ENCODE measurements around the gene PNPO. TPM values are rescaled to one million over a fixed set of nuclear protein-coding genes. Genes with fewer than 3 reads are reported as not detected.

The PNPO gene
- total and polyA plus RNA-seq, 2 of the 13 experiments (the other 11 are each of a cell fraction or from before 2014, with no cell fraction given) = 47.9 to 63.3 TPM

- H3K4me1 ChIP-seq (ENCODE audit: insufficient read depth, low read length) = peaks cover 61% of the 10 kb centered on the region
- TF ChIP-seq CREB1 (IDR thresholded peaks at IDR 0.05) (no peak), CREB1 (CRISPR knock-in tag; IDR thresholded peaks at IDR 0.05) (0 out of 2 replicates have a peak, but pooled peaks have one; percentile 15), ZNF253 (CRISPR knock-in tag; IDR thresholded peaks at IDR 0.05; ENCODE audit: borderline replicate concordance) (no peak), MNT (IDR thresholded peaks at IDR 0.05) (0 out of 2 replicates have a peak, but pooled peaks have one; percentile 6)
- in situ Hi-C loops (cut with HindIII; ENCODE audit: extremely low pct_ligation_motif_present, low pct_unique_long_range_greater_than_20kb) = no loop called here
- no peaks in the 10 kb centered on the region for H4K20me1 ChIP-seq (ENCODE audit: insufficient read depth, low read length)
- H3K27me3 ChIP-seq (ENCODE audit: control insufficient read depth in 1 of 2, insufficient read depth in 2 of 2, low read length in 2 of 2) = no peaks in the 10 kb centered on the region; a peak in 1 of 5 replicates
- ATAC-seq (no peak), FAIRE-seq (no peak), DNase-seq (ENCODE audit: low spot score) (no peak)
- peak overlapping the region; percentile 66 for H2AFZ ChIP-seq (ENCODE audit: low read length)
- no peaks in the 10 kb centered on the region for H3K36me3 ChIP-seq (replicated peaks in 1 of 2; ENCODE audit: control insufficient read depth in 1 of 2, insufficient read depth in 2 of 2, low read length in 2 of 2)
- ChIA-PET CTCF (ENCODE audit: low intra/inter-chr PET ratio, low total read pairs) (interaction anchor here (2.9 kb wide), 1 partner anchor 19 kb away, joined by 13 read pairs; no protein-coding TSS in a partner anchor), POLR2A (interaction anchor here (3.3 to 9.9 kb wide), 2 partner anchors 13 to 26 kb away, joined by 15 to 267 read pairs; partner anchors contain the start of genes PNPO and PRR15L)
- no peak overlapping the region for H3K4me3 ChIP-seq (replicated peaks in 1 of 3; ENCODE audit: insufficient read depth in 1 of 3, low read depth in 2 of 3, low read length in 3 of 3)
- H3K79me2 ChIP-seq (ENCODE audit: insufficient read depth, low read length) = peaks cover 16% of the 10 kb centered on the region
- H3K27ac ChIP-seq (ENCODE audit: extremely low read length, insufficient read depth, low read length) = no peak overlapping the region
- no peaks in the 10 kb centered on the region for H3K9me3 ChIP-seq (ENCODE audit: low read length)
- BruUV-seq (replicated peaks) = no TSS peak
- peak overlapping the region; percentile 1; the same call in 1 of the 2 replicates for H3K4me2 ChIP-seq (ENCODE audit: low read depth, low read length)
- 20% methylated on average over 4 of the region's 5 CpGs for WGBS (ENCODE audit: low lambda C conversion rate)
- intact Hi-C loops (cut with micrococcal nuclease; ENCODE audit: unreplicated experiment) = no loop called here
- H3K9ac ChIP-seq (ENCODE audit: insufficient read depth, low read depth, low read length) = no peak overlapping the region
These were observed 26.4 kb downstream of the PNPO start for GRCh38 chr17:47967607-47968252.

- H3K4me1 ChIP-seq (ENCODE audit: insufficient read depth, low read length) = peaks cover 64% of the 10 kb centered on the region
- intact Hi-C loops (cut with micrococcal nuclease; ENCODE audit: unreplicated experiment) (no loop called here), in situ Hi-C loops (cut with HindIII; ENCODE audit: extremely low pct_ligation_motif_present, low pct_unique_long_range_greater_than_20kb) (no loop called here)
- ATAC-seq (no peak), DNase-seq (ENCODE audit: low spot score) (no peak), FAIRE-seq (no peak)
- H3K4me2 ChIP-seq (ENCODE audit: low read depth, low read length) = no peak overlapping the region
- H3K4me3 ChIP-seq (replicated peaks in 1 of 3; ENCODE audit: insufficient read depth in 1 of 3, low read depth in 2 of 3, low read length in 3 of 3) = no peak overlapping the region
- no peaks in the 10 kb centered on the region for H3K9me3 ChIP-seq (ENCODE audit: low read length)
- WGBS (ENCODE audit: low lambda C conversion rate) = 99% methylated on average over 5 of the region's 5 CpGs
- no TSS peak for BruUV-seq (replicated peaks)
- no peaks in the 10 kb centered on the region; a peak in 1 of 5 replicates for H3K27me3 ChIP-seq (ENCODE audit: control insufficient read depth in 1 of 2, insufficient read depth in 2 of 2, low read length in 2 of 2)
- no peaks in the 10 kb centered on the region for H4K20me1 ChIP-seq (ENCODE audit: insufficient read depth, low read length)
- no peak overlapping the region for H3K9ac ChIP-seq (ENCODE audit: insufficient read depth, low read depth, low read length)
- peaks cover 17% of the 10 kb centered on the region for H3K79me2 ChIP-seq (ENCODE audit: insufficient read depth, low read length)
- ChIA-PET POLR2A (interaction anchor here (9.9 kb wide), 1 partner anchor 14 kb away, joined by 267 read pairs; the partner anchor contains the start of gene PRR15L), CTCF (ENCODE audit: low intra/inter-chr PET ratio, low total read pairs) (interaction anchor here (2.9 kb wide), 1 partner anchor 20 kb away, joined by 13 read pairs; no protein-coding TSS in a partner anchor)
- peaks cover 5 to 7% of the 10 kb centered on the region in 2 experiments for H3K36me3 ChIP-seq (replicated peaks in 1 of 2; ENCODE audit: control insufficient read depth in 1 of 2, insufficient read depth in 2 of 2, low read length in 2 of 2)
- no peak overlapping the region for H2AFZ ChIP-seq (ENCODE audit: low read length)
- H3K27ac ChIP-seq (ENCODE audit: extremely low read length, insufficient read depth, low read length) = no peak overlapping the region
- TF ChIP-seq ZNF766 (CRISPR knock-in tag; IDR thresholded peaks at IDR 0.05; ENCODE audit: borderline replicate concordance) (no peak), DBP (CRISPR knock-in tag; IDR thresholded peaks at IDR 0.05; ENCODE audit: not compliant biosample characterization) (no peak), MYPOP (CRISPR knock-in tag; IDR thresholded peaks at IDR 0.05) (no peak), GTF2F1 (IDR thresholded peaks at IDR 0.05; ENCODE audit: low read length) (no peak), RBM22 (optimal IDR thresholded peaks at IDR 0.05; ENCODE audit: low read length) (no peak), ZNF790 (CRISPR knock-in tag; IDR thresholded peaks at IDR 0.05; ENCODE audit: borderline replicate concordance) (no peak), ATF4 (CRISPR knock-in tag; IDR thresholded peaks at IDR 0.05) (no peak), NFE2L1 (CRISPR knock-in tag; IDR thresholded peaks at IDR 0.05; ENCODE audit: borderline replicate concordance) (no peak), NR2F2 (IDR thresholded peaks at IDR 0.05; ENCODE audit: borderline replicate concordance, low read depth) (no peak)
These were observed 27.5 kb downstream of the PNPO start for GRCh38 chr17:47968836-47969235.
